Activated T-helper 2 cell treated with anti-CD3 and anti-CD28 coated beads, Interferon-gamma antibody, Interleukin-2, Interleukin-4, amounts not matched to agents 10 μg/mL and 5 μg/mL and 100 μg/mL, durations not matched to agents 14 hours and 24 hours and 36 hours (primary cell): Measurements from ENCODE around the gene SLC15A5. TPM values are rescaled to one million over a fixed set of nuclear protein-coding genes. Genes with fewer than 3 reads are reported as not detected.

Experiments used
- DNase-seq: peaks from one replicate; pipeline ENCODE4 v3.0.0; 2021; ENCODE audit warnings: low spot score
- H3K27ac Mint-ChIP-seq: one replicate; pipeline ENCODE4 v1.8.0; 2021; ENCODE audit warnings: mixed read lengths
- H3K27me3 Mint-ChIP-seq: one replicate; pipeline ENCODE4 v1.8.0; 2021; ENCODE audit warnings: low read depth, mixed read lengths
- H3K36me3 Mint-ChIP-seq: one replicate; pipeline ENCODE4 v1.8.0; 2021; ENCODE audit warnings: low read depth, mixed read lengths
- H3K4me1 Mint-ChIP-seq: one replicate; pipeline ENCODE4 v1.8.0; 2021; ENCODE audit warnings: low read depth, mixed read lengths
- H3K4me3 Mint-ChIP-seq: one replicate; pipeline ENCODE4 v1.8.0; 2021; ENCODE audit warnings: low read depth, mild to moderate bottlenecking, moderate library complexity, mixed read lengths
- H3K9me3 Mint-ChIP-seq: one replicate; pipeline ENCODE4 v1.8.0; 2021; ENCODE audit warnings: mixed read lengths
- intact Hi-C: fragments of 100-400 bp; cut with micrococcal nuclease; formaldehyde crosslinking; loops from one replicate; pipeline ENCODE4 v1.15.1; 2023
- total RNA-seq: library from RNA; stranded (reverse); gene quantifications from 2 replicates; pipeline ENCODE4 v1.2.3, GENCODE V29; 2022

SLC15A5 gene
- total RNA-seq, 1 donor from 2014 or later, result not detected

DNA sequence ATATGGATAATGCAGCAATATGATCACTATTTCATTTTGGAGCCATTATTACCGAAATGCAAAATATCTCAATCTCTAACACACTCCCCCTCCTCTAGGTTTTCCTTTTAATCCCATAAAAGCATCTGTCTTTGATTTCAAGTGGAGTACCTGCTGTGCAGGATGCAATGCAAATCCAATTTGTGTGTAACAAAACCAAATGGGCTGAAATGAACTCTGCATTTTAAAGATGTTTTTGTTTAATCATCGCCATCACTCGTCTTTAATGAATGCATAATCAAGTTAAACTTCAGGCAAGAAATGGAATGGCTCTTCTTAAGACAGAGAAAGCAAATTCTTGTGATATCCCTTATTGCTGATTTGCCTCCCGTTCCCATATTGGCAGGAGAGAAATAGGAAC, 114.3 kb downstream of the SLC15A5 start:
- Mint-ChIP-seq H3K27ac (no peak overlapping the region), H3K4me1 (no peaks in the 10 kb centered on the region), H3K27me3 (no peaks in the 10 kb centered on the region), H3K4me3 (no peak overlapping the region), H3K36me3 (no peaks in the 10 kb centered on the region), H3K9me3 (no peaks in the 10 kb centered on the region)
- intact Hi-C loops, result no loop called here
- DNase-seq, result no peak

DNA sequence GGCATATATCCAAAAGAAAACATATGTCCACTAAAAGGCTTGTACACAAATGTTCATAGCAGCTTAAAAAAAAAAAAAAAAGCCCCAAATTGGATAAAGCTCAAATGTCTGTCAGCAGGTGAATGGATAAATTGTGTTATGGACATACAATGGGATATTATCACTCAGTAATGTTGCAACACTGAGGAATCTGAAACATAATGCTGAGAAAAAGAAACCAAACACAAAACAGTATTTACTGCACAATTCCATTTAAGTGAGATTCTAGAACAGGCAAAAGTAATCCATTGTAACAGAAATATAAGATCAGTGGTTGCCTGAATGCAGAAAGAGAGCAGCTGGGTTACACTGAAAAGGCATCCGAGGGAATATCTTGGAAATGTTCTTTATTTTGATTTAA, 117.9 kb downstream of the SLC15A5 start:
- DNase-seq, result no peak
- H3K36me3 Mint-ChIP-seq, result no peaks in the 10 kb centered on the region
- no peak overlapping the region for H3K4me3 Mint-ChIP-seq
- H3K9me3 Mint-ChIP-seq, result no peaks in the 10 kb centered on the region
- H3K27me3 Mint-ChIP-seq, result no peaks in the 10 kb centered on the region
- no peaks in the 10 kb centered on the region for H3K4me1 Mint-ChIP-seq
- intact Hi-C loops, result no loop called here
- no peak overlapping the region for H3K27ac Mint-ChIP-seq

- H3K4me1 Mint-ChIP-seq, result no peaks in the 10 kb centered on the region
- DNase-seq, result no peak
- intact Hi-C loops, result no loop called here
- no peak overlapping the region for H3K27ac Mint-ChIP-seq
- H3K36me3 Mint-ChIP-seq, result no peaks in the 10 kb centered on the region
- no peaks in the 10 kb centered on the region for H3K9me3 Mint-ChIP-seq
- no peaks in the 10 kb centered on the region for H3K27me3 Mint-ChIP-seq
- no peak overlapping the region for H3K4me3 Mint-ChIP-seq
Observed at GRCh38 chr12:16158050-16158449, 119.4 kb downstream of the SLC15A5 start.

DNA sequence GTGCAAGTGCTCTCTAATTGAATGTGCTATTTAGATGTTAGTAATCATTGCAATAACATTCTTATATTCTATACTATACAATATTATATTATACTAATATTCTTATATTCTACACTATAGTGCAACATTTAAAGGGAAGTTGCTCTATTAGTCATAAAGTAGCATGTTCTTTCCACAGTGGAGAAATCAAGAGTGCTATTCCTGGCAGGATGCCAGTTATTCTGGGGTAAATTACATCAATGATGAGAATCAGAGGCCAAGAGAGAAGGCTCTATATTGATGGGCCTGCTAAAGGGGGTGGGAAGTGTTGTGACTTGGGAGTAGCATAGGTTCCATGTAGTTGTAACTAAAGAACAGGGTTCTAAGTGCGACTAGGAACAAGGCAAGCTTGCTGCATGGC, 121.5 kb downstream of the SLC15A5 start:
- Mint-ChIP-seq H3K27me3 (no peaks in the 10 kb centered on the region), H3K9me3 (no peaks in the 10 kb centered on the region), H3K36me3 (no peaks in the 10 kb centered on the region), H3K27ac (no peak overlapping the region), H3K4me1 (no peaks in the 10 kb centered on the region), H3K4me3 (no peak overlapping the region)
- no peak for DNase-seq
- intact Hi-C loops, result no loop called here

DNA sequence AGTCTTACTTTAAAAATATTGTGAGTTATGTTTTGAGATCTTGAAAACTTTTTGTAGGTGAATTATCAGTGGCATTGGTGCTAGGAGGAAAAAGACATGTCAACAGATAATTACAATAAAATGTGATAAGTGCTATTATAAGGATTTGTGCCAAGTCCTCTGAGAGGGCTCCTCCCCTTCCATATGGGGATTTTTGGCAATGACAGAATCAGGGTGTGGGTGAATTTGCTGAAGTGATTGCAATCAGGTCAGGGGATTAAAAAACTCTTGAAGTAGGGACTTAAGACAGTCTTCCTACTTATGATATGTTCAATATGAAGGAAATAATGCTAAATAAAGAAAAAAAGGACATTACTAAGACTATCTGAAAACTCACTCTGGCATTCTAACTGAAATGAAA, 122.5 kb downstream of the SLC15A5 start:
- Mint-ChIP-seq H3K4me1 (no peaks in the 10 kb centered on the region), H3K4me3 (no peak overlapping the region), H3K27ac (no peak overlapping the region), H3K36me3 (no peaks in the 10 kb centered on the region), H3K9me3 (no peaks in the 10 kb centered on the region), H3K27me3 (no peaks in the 10 kb centered on the region)
- no peak for DNase-seq
- intact Hi-C loops, result no loop called here

- no peaks in the 10 kb centered on the region for H3K9me3 Mint-ChIP-seq
- no peak for DNase-seq
- H3K36me3 Mint-ChIP-seq, result no peaks in the 10 kb centered on the region
- H3K4me3 Mint-ChIP-seq, result no peak overlapping the region
- intact Hi-C loops, result no loop called here
- H3K27ac Mint-ChIP-seq, result no peak overlapping the region
- H3K27me3 Mint-ChIP-seq, result no peaks in the 10 kb centered on the region
- no peaks in the 10 kb centered on the region for H3K4me1 Mint-ChIP-seq
Observed at GRCh38 chr12:16152885-16153673, 124.4 kb downstream of the SLC15A5 start.

- Mint-ChIP-seq H3K9me3 (no peaks in the 10 kb centered on the region), H3K4me1 (no peaks in the 10 kb centered on the region), H3K27me3 (no peaks in the 10 kb centered on the region), H3K36me3 (no peaks in the 10 kb centered on the region), H3K27ac (no peak overlapping the region), H3K4me3 (no peak overlapping the region)
- DNase-seq, result no peak
- intact Hi-C loops, result no loop called here
Observed at GRCh38 chr12:16150276-16150675, 127.2 kb downstream of the SLC15A5 start.

DNA sequence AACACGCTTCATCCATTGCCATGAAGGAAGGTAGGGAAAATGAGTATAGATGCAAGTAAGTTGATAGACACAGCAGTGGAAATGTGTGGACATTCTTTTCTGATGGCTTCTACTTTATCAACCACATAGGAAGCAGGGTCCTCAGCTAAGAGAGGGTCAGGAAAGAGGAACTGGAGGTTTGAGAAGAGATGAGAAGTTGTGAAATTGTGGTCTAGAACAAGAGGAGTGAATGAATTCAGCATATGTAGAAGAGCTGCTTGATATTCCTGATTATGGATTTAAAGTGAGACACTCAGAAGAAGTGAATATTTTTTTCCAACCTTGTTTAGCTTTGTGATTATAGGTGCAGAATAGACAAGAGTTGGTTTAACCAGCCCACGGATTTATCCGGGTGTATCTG, 128.5 kb downstream of the SLC15A5 start:
- no peaks in the 10 kb centered on the region for H3K36me3 Mint-ChIP-seq
- DNase-seq, result no peak
- no peak overlapping the region for H3K4me3 Mint-ChIP-seq
- no peak overlapping the region for H3K27ac Mint-ChIP-seq
- intact Hi-C loops, result no loop called here
- H3K4me1 Mint-ChIP-seq, result no peaks in the 10 kb centered on the region
- H3K9me3 Mint-ChIP-seq, result no peaks in the 10 kb centered on the region
- no peaks in the 10 kb centered on the region for H3K27me3 Mint-ChIP-seq

Other genes with a start within 250 kb of the SLC15A5 start
- 1.4 and 1.8 TPM in 2 replicates for gene MGST1, start 70.0 kb upstream of the SLC15A5 start, total RNA-seq